HG03139 (cell line): Measurements from ENCODE around the gene SMYD3.

ENCODE experiments used
- ATAC-seq: cut with Tn5 transposase; IDR thresholded peaks from one replicate; pipeline ENCODE4 v1.9.1; 2021; ENCODE audit not compliant: unreplicated experiment

The SMYD3 gene

DNA sequence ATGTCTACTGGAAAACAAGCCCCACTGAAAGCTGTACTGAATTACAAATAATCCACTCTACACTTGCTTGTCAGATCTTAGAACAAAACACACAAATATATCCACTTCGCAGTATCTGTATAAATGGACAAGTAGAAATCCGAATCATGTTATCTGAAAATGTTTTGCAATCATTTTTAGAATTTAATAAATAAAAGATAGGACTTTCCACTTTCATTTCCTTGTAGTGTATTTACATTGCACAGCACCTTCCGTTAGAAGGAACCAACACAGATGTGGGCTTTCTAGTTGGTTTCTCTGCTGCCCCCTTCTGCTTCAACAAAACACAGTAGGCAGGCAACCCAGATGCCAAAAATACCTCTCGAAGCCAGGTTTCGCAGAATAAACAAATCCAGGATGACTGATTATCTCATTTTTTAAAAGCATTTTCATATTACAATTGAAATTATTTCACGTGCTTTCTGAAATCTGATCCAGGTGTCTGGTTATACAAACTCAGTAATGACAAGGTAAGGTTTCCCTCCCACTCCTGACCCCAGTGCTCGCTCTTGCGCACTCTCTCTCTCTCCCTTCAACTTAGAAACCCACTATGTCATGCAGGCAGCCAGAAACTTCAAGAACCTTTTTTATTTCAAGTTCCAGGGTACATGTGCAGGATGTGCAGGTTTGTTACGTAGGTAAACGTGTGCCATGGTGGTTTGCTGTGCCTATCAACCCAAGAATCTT, 389.9 kb downstream of the SMYD3 start:
- peak; percentile 92 for ATAC-seq

- no peak for ATAC-seq
Observed at GRCh38 chr1:246114369-246114768, 392.7 kb downstream of the SMYD3 start.

DNA sequence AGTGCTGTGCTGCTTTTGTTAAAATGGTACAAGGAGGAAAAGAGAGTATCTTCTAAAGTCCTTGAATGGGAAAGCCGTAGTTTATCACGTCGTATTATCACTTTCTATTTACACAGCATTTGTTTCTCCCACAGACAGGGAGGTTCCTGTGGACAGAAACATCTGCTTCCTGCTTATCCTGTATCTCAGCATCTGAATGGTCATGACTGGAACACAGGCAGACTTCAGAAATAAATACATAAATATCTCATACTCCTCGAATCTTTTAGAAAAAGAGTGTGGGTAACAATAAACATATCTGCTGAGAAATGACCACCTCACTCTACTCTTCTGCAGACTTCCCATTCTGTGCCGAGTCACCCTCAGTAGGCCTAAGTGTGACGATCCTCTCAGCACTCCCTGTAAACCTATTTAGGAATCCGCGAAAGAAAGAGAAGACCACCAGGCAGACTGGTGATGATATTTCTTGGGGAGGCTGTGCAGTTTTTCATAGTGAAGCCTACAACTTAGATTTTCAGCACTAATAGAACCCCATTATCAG, 393.5 kb downstream of the SMYD3 start:
- no peak for ATAC-seq

GRCh38 chr1:246111570-246111969, 395.5 kb downstream of the SMYD3 start:
- no peak for ATAC-seq

DNA sequence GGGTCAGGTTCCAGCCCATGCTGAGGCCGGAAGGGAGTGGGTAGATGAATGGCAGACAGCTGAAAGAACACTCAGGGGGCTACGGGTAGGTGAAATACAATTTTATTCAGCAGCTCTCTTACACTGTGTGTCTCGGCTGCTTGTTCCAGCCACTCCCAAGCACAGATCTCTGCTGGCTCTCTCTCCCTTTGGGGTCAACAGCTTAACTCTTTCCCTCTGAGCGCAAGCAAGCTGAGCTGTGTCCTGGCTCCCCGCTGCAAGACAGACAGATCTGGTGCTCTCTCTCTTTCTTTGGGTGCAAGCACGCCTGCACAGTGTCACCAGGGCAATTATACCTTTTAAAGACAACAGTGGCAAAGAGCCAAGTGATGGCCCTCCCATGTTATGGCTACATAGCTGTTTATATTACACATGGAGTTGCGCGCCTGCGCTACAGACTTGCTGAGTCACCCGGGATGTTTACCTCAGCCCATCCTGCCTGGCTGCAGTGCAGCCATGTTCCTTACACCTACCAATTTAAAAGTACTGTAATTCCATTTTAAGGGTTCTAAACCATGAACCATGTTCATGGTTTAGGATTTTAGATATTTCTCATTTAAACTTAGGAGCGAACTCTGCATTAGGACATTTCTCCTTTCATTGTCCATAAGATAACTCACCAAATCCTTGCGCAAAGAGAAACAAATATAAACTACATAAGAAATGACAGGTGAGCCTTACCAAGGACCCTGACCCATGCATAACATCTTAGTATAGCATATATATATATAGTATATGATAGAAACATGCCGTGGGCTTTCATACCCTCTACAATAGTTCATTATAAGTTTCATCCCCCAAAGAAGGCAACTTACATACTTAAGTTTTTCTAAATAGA, 396.5 kb downstream of the SMYD3 start:
- no peak for ATAC-seq

GRCh38 chr1:246108278-246108925, 398.7 kb downstream of the SMYD3 start:
- ATAC-seq: no peak

- no peak for ATAC-seq
Observed at GRCh38 chr1:246107516-246108277, 399.4 kb downstream of the SMYD3 start.

- no peak for ATAC-seq
Observed at GRCh38 chr1:246106342-246106763, 400.7 kb downstream of the SMYD3 start.

DNA sequence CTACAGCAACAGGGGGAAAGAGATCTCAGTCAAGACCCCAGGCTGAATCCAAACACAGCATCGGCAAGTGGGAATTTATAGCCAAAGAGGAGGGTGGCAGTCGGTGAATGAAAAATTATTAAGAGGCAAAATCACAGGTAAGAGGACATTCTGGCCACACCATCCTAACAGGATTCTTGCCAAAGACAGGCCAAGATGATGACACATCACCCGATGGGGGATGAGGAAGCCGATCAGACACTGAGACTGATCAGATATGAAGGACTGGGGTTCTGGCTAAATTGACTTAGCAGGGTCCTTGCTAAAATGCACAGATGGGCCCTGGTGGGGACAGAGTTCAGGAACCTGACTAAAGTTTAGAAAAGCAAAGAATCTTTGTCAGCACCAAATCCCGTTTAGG, 402.2 kb downstream of the SMYD3 start:
- ATAC-seq: no peak

GRCh38 chr1:246099570-246099969, 407.5 kb downstream of the SMYD3 start:
- ATAC-seq: no peak

DNA sequence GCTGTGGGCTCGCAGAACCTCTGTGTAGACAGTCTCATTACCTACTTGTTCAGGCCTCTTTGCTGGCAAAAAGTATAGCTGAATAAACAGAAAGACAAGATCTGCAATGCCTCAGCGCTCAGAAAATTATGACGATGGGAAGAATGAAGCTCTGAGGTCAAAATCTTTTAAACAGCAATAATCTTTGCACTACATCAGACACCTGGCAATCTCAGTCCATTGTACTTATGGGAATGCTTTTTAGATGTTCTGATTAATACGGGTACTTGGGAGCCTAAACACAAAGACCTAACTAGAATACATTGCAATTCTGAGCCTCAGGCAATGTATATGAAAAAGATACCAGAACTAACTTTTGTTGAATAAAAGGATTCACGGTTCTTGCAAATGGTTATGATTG, 410.7 kb downstream of the SMYD3 start:
- no peak for ATAC-seq

GRCh38 chr1:246095443-246095842, 411.6 kb downstream of the SMYD3 start:
- ATAC-seq: no peak

GRCh38 chr1:246093230-246093629, 413.8 kb downstream of the SMYD3 start:
- ATAC-seq: no peak

DNA sequence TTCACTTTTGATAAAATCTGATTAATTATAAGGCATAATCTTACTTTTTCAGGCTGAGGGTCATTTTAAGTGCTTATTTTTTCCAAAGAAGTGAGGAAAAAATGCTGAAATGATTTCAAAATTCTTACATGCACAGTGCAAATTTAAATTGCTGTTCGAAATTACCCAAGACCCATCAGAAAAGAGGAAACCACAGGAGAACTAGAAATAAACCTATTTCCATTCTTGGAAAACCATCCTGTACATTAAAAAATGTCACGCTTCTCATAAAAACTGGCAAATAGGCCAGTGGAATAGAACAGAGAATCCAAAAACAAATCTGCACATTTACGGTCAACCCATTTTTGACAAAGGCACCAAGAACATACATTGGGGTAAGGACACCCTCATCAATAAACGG, 414.9 kb downstream of the SMYD3 start:
- no peak for ATAC-seq

- no peak for ATAC-seq
Observed at GRCh38 chr1:246091477-246091876, 415.6 kb downstream of the SMYD3 start.

GRCh38 chr1:246086191-246086590, 420.9 kb downstream of the SMYD3 start:
- ATAC-seq: no peak

DNA sequence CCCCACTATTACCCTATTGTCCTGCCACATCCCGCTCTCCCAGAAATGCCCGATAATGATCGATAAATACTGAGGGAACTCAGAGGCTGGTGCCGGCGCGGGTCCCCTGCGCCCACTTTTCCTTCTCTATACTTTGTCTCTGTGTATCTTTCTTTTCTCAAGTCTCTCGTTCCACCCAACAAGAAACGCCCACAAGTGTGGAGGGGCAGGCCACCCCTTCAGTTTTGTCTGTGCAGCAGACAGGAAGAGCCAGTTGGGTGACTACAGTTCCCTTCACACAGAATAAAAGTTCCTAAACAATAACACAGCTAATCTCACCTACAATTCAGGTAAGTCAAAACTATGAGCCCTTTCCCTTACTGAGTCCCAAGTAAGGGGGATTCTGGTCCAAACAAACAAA, 423.7 kb downstream of the SMYD3 start:
- ATAC-seq: no peak

DNA sequence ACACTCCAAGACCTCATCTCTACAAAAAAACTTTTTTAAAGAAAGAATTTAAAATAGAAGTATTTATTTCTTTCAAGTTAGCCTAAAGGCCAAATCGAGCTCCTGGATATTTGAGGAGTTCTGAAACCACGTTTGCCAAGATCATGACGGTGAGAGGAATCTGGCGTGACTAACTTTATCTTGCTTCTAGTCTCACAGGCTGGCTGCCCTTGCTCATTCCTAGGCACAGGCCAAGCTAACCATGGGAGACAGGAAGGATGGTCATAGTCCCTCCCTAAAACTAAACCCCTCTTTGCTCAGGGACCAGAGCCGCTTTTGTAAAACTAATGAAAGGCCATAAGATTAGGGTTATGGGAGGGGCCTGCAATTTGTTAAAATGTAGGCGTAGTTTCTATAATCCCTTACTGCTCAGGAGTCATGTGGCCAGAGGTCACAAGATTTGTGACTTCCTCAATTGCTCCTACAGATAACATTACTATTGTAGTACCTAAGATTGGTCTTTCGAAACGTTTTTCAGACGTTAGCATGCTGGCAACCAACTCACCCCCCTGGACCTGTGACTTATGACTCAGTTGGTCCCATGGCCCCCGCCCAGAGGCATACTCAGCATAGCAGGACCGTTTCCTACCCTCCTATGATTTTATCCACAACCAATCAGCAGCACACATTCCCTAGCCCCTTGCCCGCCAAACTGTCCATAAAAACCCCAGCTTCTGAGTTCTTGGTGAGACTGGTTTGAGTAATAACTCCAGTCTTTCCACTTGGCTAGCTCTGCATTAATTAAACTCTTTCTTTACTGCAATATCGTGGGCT, 425.0 kb downstream of the SMYD3 start:
- ATAC-seq: no peak

DNA sequence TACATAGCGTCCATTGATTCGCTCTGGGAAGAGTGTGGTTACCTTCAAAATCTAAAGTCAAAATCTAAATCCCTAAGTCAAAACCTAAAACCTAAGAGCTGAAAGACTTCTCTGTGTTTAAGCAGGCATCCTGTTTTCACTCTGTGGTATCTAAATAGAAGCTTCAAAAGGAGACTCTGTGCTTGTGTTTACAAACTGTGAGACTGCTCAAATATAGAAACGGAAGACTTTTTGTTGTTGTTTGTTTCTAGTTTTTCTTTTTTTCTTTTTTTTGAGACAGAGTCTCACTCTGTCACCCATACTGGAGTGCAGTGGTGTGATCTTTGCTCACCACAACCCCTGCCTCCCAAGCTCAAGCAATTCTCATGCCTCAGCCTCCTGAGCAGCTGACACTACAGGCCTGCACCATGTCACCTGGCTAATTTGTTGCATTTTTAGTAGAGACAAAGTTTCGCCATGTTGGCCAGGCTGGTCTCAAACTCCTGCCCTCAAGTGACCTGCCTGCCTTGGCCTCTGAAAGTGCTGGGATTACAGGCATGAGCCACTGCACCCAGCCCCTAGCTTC, 425.9 kb downstream of the SMYD3 start:
- no peak for ATAC-seq

GRCh38 chr1:246080031-246080430, 427.0 kb downstream of the SMYD3 start:
- no peak for ATAC-seq
